Umbilical cord (tissue), 2 donors: ENCODE results near the gene SPOUT1. TPM values are rescaled to one million over a fixed set of nuclear protein-coding genes. Genes with fewer than 3 reads are reported as not detected.

Source experiments
- DNase-seq: peaks from one replicate; pipeline ENCODE4 v3.0.0-alpha.2; 2015; ENCODE audit warnings: low spot score
- total RNA-seq: library from RNA; depleted of rRNA; stranded (reverse); fragments of >200 nt; gene quantifications from one replicate; pipeline ENCODE4 v1.2.3, GENCODE V29; 2014; ENCODE audit warnings: low replicate concordance; ENCODE audit not compliant: insufficient read depth

SPOUT1 gene
- total RNA-seq, 1 donor from 2014 or later: 7.7 TPM

DNA sequence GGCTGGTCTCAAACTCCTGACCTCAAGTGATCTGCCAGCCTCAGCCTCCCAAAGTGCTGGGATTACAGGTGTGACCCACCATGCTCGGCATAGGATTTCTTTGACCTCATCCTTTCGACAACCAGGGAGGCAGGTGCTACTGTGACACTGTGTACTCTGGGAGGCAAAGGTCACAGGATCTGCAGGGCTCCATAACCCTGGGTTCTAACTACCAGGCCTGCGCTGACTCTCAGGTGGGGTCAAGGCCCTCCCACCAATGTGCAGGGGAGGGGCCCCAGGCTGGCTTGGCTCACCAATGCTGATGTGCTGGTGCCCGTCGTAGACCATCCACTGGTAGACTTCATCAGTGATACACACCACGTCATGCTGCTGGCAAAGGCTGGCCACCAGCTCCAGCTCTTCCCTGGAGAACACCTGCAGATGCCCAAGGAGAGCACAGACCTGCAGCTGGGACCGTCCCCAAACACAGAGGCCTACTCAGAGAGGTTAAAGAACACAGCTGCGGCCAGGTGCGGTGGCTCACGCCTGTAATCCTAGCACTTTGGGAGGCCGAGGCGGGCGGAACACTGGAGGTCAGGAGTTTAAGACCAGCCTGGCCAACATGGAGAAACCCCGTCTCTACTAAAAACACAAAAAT lies 7.0 kb upstream of the SPOUT1 start:
- no peak for DNase-seq

- DNase-seq: no peak
Observed at GRCh38 chr9:128835246-128836210, 5.9 kb upstream of the SPOUT1 start.

GRCh38 chr9:128833696-128834095 lies 4.1 kb upstream of the SPOUT1 start:
- no peak for DNase-seq

DNA sequence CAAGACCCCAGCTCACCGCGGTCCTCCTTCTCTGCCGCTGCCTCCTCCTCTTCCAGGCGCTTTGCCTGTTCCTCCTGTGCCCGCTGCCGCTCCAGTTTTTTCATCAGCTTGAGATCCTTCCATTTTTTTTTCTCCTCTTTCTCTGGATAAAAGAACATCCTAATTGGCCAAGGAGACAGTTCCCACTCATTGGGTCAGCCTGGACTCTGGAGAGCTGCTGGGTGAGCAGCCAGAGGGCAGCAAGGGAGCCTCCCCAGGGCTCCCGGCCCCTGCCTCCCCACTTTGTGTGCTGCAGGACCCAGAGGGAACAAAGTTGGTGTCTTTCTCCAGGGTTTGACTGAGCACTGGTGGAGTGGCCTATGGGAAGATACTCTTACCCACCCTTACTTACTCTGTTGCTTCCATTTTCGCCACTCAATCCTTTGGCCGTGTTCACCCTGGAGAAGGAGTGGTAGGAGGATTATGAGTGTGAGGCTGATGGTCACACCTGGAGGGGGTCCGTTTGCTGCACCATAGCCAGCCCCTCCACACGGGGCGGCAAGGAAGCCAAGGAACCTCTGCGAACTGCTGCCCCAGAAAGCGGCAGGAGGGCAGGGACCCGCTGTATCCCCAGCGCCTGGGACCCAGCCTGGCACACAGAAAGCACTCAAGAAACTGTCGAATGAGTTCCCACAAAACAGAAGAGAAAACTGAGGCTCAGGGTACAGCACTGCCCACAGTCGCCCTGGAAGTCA lies 708 bp downstream of the SPOUT1 start:
- no peak for DNase-seq

DNA sequence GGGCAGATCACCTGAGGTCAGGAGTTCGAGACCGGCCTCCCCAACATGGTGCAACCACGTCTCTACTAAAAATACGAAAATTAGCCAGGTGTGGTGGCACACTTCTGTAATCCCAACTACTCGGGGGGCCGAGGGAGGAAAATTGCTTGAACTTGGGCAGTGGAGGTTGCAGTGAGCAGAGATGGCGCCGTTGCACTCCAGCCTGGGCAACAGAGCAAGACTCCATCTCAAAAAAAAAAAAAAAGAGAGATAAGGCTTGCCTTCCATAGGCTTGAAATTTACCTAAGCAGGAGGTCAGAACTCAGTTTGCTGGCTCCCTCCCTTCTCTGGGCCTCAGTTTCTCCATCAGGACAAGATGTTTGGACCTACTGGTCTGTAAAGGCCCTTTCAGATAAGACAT lies 1.3 kb downstream of the SPOUT1 start:
- DNase-seq: no peak

DNA sequence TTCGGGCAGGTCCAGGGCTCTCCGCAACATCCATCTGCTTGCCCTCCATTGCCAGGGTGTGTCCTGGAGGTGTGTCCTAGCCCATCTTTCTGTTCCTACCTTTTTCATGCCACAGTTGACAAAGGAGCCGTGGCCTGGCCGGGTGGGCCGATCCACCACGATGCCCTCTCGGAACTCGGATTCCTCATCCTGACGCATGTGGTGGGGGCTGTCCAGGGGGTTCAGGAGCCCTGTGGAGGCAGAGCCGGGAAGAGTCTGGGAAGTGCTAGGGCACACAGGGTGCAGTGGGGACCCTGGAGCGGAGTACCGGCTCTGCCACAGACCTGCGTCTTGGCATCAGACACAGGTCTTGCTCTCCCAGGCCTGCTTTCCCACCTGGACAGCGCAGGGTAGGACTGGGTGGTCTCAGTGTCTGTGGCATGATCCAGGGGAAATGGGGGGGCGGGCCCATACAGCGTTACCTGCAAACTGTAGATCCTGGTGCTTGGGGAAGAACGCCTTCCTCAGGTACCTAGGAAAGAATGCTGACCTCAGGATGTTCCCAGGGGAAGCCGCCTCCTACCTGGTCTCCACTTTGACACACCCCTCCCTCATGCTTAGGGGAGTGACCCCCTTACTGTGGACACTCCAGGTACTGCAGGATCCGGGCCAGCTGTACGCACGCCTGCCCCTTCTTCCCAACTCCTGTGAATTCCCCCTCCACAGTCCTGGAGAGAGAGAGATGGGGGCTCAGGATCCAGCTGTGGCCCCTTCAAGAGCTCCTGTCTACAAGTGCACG lies 3.5 kb downstream of the SPOUT1 start:
- no peak for DNase-seq

DNA sequence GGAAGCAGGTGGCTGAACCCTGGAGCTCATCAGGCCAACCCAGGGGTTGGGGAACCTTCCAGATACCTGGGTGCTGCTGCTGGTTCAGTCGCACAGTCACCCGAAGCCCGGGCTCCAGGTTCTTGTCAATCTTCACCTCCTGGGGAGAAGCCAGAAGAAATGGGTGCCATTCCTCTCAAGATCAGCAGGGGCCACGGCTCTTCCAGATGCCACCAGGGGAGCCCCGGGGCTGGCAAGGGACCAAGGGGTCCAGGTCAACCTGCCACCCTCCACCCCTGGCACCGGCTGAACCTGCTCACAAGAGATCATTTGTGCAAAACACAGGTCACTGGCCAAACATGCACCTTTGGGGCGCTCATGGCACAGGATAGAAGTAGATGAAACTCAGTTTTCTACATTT lies 4.7 kb downstream of the SPOUT1 start:
- no peak for DNase-seq

DNA sequence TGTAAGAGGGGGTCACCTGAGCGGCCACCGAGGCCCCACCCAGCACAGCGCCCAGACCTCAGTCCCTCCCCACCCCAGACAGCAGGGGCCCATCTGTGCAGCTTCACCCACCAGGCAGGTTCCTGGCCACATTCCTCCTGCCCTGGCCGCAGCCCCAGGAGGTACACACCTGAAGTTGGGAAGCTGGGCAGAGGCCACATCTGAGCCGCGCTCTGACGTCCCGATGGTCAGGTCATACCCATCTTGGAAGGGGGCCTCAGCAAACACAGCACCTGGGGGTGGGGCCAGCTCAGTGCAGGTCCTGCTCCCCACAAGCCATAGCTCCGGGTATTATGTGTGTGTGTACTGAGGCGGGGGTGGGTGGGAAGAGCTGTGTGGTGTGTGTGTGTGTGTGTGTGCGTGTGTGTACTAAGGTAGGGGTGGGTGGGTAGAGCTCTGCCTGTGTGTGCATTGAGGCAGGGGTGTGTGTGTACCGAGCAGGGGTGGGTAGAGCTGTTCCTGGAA lies 5.6 kb downstream of the SPOUT1 start:
- no peak for DNase-seq

DNA sequence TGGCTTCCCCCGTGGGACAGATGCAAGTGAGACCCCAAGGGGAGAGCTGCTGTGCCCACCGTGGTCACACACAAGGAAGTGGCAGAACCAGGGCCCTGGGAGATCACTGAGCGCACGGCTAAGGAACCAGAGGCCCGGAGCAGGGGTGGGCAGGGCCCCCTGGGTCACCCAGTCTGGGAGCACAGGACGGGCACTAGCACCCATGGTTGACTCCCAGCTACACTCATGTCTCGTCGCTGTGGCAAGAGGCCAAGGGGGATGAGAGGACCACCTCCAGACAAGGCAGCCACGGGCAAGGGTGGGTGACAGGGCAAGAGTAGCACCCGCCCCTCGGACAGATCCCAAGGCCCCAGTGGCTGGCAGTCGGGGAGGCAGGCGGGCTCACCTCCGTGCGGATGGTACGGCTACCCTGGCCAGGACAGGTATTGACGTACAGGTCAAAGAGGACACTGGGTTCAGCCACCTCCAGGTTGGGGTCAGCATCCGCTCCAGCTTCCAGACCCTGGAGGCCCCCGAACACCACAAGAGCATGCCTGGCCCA lies 6.2 kb downstream of the SPOUT1 start:
- no peak for DNase-seq

GRCh38 chr9:128822407-128823042 lies 7.1 kb downstream of the SPOUT1 start:
- no peak for DNase-seq

- DNase-seq: no peak
Observed at GRCh38 chr9:128821584-128822406, 7.8 kb downstream of the SPOUT1 start.

GRCh38 chr9:128820665-128821583 lies 8.7 kb downstream of the SPOUT1 start:
- no peak for DNase-seq

DNA sequence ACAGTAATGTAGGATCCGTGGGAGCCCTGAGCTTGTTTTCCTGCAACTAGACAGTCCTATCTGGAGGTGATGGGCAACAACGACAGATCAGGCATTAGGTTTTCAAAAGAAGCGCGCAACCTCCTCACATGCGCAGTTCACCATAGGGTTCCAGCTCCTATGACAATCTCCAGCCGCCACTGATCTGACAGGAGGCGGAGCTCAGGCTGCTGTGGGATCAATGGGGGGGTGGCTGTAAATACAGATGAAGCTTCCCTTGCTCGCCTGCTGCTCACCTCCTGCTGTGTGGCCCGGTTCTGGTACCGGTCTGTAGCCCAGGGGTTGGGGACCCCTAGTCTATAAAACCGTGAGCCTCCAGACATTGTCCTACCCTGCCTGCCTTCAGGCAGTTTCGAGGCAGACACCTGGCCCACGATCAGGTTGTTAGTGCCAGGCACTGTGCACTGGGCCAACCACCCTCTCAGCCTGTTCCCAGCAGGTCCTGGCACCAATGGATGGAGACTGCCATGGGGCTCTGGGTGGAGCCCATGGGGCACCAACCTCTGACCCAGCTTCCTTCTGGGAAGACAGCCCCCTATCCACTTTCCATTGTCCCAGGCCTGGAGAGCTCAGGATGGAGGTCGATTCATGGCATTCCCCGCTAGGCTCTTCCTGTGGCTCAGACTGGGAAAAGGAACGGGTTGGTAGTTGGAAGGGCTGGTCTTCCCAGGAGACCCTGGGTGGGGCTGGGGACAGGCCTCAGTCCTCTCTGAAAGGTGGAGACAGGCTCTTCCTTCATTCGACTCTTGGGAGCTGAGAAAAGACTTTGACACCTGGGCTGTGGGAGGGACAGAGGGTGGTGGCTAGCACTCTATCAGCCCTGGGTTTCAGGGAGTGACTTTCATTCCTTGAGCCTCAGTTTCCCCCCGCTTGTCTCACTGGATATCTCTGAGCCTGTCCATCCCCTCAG lies 9.6 kb downstream of the SPOUT1 start:
- DNase-seq: peak; percentile 89

DNA sequence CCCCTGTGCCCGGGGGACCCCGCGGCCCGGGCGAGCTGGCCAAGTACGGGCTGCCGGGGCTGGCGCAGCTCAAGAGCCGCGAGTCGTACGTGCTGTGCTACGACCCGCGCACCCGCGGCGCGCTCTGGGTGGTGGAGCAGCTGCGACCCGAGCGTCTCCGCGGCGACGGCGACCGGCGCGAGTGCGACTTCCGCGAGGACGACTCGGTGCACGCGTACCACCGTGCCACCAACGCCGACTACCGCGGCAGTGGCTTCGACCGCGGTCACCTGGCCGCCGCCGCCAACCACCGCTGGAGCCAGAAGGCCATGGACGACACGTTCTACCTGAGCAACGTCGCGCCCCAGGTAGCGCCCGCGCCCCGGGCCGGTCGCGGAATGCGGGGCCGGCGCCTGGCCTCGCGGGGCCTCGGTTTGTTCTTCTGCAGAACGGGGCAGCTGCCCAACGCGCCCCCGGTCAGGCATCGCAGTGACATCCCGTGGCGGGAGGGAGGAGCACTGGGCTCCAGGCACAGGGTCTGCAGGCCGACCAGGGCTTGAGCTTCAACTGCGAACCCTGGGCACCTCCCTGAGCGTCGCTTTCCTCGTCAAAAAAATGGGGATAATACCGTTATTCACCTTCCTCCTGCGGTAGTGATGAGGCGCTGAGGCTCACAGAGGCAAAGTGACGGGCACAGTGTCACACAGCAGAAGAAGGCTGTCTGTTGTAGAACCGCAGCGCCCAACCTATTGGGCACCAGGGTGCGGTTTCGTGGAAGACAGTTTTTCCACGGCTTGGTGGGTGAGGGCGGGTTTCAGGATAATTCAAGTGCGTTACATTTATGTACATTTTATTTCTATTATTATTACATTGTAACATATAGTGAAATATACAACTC lies 10.5 kb downstream of the SPOUT1 start:
- peak; percentile 8 for DNase-seq

- DNase-seq: peak; percentile 99
Observed at GRCh38 chr9:128818099-128818838, 11.3 kb downstream of the SPOUT1 start, which contains the start of gene ENDOG. TSS of gene ENDOG (plus strand) at chr9:128818500. CDS start at chr9:128818685, 185 bp downstream.
